KMS-11 (cell line): ENCODE measurements around the gene LAD1.

ENCODE experiments used
- H2AFZ ChIP-seq: fragments of 200-600 bp; sonication (generic); 2 replicates; pipeline ENCODE4 v1.6.1; 2016; ENCODE audit warnings: antibody characterized with exemption, mixed run types, low read depth
- H3K27ac ChIP-seq: fragments of 200-600 bp; sonication (generic); 2 replicates; pipeline ENCODE4 v1.6.1; 2016; ENCODE audit warnings: mild to moderate bottlenecking, mixed run types
- H3K27me3 ChIP-seq: fragments of 200-600 bp; sonication (generic); 2 replicates; pipeline ENCODE4 v1.6.1; 2017; ENCODE audit warnings: mild to moderate bottlenecking, low read depth, mixed run types, moderate library complexity; ENCODE audit not compliant: insufficient read depth
- H3K36me3 ChIP-seq: fragments of 200-600 bp; sonication (generic); 2 replicates; pipeline ENCODE4 v1.6.1; 2017; ENCODE audit warnings: mild to moderate bottlenecking, mixed run types; ENCODE audit not compliant: insufficient read depth
- H3K4me1 ChIP-seq: fragments of 200-600 bp; sonication (generic); 2 replicates; pipeline ENCODE4 v1.6.1; 2016; ENCODE audit warnings: mild to moderate bottlenecking, low read depth, mixed run types; ENCODE audit not compliant: poor library complexity, severe bottlenecking
- H3K4me2 ChIP-seq: fragments of 200-600 bp; sonication (generic); 2 replicates; pipeline ENCODE4 v1.7.0; 2016; ENCODE audit warnings: mild to moderate bottlenecking, mixed run types
- H3K4me3 ChIP-seq: fragments of 200-600 bp; sonication (generic); IDR thresholded peaks from 2 replicates; pipeline ENCODE4 v1.6.1; 2017; ENCODE audit warnings: low read depth, low read length, mixed read lengths; ENCODE audit not compliant: insufficient read depth
- H3K79me2 ChIP-seq: fragments of 200-600 bp; sonication (generic); 2 replicates; pipeline ENCODE4 v1.6.1; 2016; ENCODE audit warnings: low read depth, mixed run types; ENCODE audit not compliant: insufficient read depth
- H3K9ac ChIP-seq: fragments of 200-600 bp; sonication (generic); 2 replicates; pipeline ENCODE4 v1.6.1; 2016; ENCODE audit warnings: mild to moderate bottlenecking, mixed run types
- H4K20me1 ChIP-seq: fragments of 200-600 bp; sonication (generic); 2 replicates; pipeline ENCODE4 v1.6.1; 2016; ENCODE audit warnings: mild to moderate bottlenecking, mixed run types; ENCODE audit not compliant: insufficient read depth
- CTCF ChIP-seq: fragments of 200-600 bp; sonication (generic); conservative IDR thresholded peaks from 2 replicates; pipeline ENCODE4 v1.6.1; 2017; ENCODE audit warnings: low read depth, mild to moderate bottlenecking, antibody characterized with exemption, low read length, moderate library complexity, mixed read lengths

Gene LAD1

DNA sequence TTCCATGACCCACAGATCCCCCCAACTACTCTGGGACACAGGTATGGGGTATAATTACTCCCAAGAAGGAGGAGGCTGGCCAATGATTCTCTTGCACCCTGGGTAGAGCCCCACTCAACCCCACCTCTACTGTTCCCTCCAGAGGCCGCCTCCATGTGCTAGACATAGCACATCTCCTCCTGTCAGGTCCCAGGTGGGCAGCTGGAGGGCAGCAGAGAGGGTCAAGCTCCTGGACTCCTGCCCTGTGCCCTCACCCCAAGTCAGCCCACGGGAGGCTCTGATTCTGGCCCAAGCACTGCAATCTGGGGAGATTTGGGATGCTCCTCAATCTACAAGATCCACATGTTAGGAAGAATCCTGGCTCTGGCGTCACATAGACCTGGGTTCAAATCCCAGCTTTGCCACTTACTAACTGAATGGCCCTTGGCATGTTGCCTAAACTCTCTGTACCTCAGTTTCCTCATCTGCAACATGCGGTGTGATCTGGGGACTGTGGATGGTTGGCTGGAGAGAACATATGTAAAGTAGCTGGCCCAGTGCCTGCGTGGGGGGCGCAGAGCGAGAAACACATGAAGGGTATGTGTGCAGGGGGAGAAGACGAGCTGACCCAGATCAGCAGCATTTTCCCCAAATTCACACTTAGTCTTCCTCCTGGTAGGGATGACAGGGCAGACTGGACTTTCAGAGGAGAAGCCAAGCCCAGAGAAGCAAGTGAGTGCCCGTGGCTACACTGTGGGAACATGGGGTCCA is 44.8 kb downstream of the LAD1 start:
- Histone ChIP-seq H3K4me1 (peaks cover 6% of the 10 kb centered on the region), H3K4me2 (no peak overlapping the region), H4K20me1 (no peaks in the 10 kb centered on the region), H3K36me3 (no peaks in the 10 kb centered on the region), H2AFZ (no peak overlapping the region), H3K79me2 (no peaks in the 10 kb centered on the region), H3K4me3 (no peak overlapping the region), H3K9ac (no peak overlapping the region), H3K27ac (no peak overlapping the region), H3K27me3 (peaks cover 5% of the 10 kb centered on the region; the same call in 1 of the 2 replicates)
- no peak for TF ChIP-seq CTCF

DNA sequence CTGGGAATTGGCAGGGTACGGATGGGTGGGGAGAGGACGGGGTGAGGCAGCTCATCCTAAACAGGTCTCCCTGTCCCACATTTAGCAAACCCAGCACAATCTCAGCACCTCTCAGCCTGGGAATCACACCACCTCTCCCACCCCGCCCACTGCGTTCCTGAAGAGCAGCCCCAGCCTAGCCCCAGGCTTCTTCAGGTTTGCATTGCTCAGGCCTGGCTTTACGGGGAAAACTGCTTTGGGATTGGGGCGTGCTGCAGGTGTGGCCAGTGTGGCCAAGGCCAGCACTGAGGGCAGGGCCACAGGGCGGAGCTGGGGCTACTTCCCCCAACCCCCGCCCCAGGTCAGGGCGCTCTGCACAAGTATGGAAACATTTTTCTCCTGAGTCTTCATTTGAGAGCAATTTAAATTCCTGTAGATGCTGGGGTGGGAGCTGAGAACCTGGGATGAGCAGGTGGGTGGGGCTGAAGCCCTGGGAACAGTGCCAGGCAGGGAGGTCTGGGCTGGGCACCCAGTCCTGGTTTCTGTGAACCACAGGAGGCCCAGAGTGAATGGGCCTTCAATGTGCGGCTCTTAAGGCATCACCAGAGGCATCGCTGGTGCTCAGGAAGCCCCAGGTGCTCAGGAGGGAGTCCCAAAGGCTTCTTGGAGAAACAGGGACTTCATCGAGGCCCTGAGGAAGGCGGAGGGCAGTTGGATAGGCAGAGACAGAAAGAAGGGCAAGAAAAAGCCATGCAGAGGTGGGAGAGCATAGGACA is 45.8 kb downstream of the LAD1 start:
- Histone ChIP-seq H3K27me3 (peaks cover 5% of the 10 kb centered on the region; the same call in 1 of the 2 replicates), H3K4me3 (no peak overlapping the region), H2AFZ (no peak overlapping the region), H3K36me3 (no peaks in the 10 kb centered on the region), H3K79me2 (no peaks in the 10 kb centered on the region), H4K20me1 (no peaks in the 10 kb centered on the region), H3K27ac (no peak overlapping the region), H3K9ac (no peak overlapping the region), H3K4me2 (no peak overlapping the region), H3K4me1 (peaks cover 6% of the 10 kb centered on the region)
- no peak for TF ChIP-seq CTCF

DNA sequence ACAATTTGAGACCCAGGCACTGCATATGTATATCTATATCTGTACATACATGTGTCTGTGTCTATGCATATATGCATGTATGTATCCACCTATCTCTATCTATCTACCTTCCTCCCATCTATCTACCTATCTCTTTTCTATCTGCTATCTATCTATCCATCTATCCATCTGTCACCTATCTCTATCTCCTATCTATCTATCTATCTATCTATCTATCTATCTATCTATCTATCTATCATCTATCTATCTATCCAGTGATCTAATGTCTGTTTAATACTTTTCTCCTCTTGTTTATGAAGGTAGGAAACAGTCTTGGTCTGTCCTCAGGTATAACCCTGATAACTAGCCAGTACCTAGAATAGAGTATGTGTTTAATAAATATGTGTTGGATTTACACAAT is 47.5 kb downstream of the LAD1 start:
- no peak for TF ChIP-seq CTCF
- Histone ChIP-seq H3K27ac (no peak overlapping the region), H4K20me1 (no peaks in the 10 kb centered on the region), H3K9ac (no peak overlapping the region), H3K79me2 (no peaks in the 10 kb centered on the region), H3K4me1 (peaks cover 6% of the 10 kb centered on the region), H2AFZ (no peak overlapping the region), H3K4me2 (no peak overlapping the region), H3K27me3 (peaks cover 5% of the 10 kb centered on the region; the same call in 1 of the 2 replicates), H3K36me3 (no peaks in the 10 kb centered on the region), H3K4me3 (no peak overlapping the region)

DNA sequence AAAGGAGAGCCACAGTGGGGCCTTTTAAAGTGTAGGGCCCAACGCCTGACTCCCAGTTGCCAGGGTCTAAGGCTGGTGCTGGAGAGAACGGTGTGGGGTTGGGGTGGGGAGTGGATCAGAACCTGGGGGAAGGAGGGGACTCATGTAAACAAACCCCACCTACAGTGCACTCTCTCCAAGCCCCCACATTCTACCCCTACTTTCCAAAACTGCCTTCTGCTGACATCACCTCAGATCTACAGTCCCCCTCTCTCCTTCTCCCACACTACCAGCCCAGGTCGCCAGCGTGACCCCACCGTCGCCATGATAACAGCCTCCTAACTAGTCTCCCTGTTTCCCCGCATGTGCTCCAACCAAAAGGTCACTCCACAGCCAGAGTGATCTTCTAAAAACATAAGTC is 48.2 kb downstream of the LAD1 start:
- H3K79me2 ChIP-seq = no peaks in the 10 kb centered on the region
- no peaks in the 10 kb centered on the region for H3K36me3 ChIP-seq
- H3K9ac ChIP-seq = no peak overlapping the region
- H3K4me3 ChIP-seq = no peak overlapping the region
- no peak overlapping the region for H2AFZ ChIP-seq
- peaks cover 6% of the 10 kb centered on the region for H3K4me1 ChIP-seq
- peaks cover 3% of the 10 kb centered on the region; the same call in 1 of the 2 replicates for H3K27me3 ChIP-seq
- H3K27ac ChIP-seq = no peak overlapping the region
- H4K20me1 ChIP-seq = no peaks in the 10 kb centered on the region
- H3K4me2 ChIP-seq = no peak overlapping the region
- TF ChIP-seq CTCF = no peak
